Measurements from ENCODE around the gene FAF1.
"Not testable (repeated sequence)": the region's sequence is repeated elsewhere in the genome, so short reads cannot be mapped to it uniquely, and the experiment has no call there.

- not testable (repeated sequence) for TF ChIP-seq JUND (IDR thresholded peaks at IDR 0.05); IRF3 (IDR thresholded peaks at IDR 0.05; ENCODE audit: low read depth, low read length); CTCF (IDR thresholded peaks at IDR 0.05); POLR2AphosphoS5 (IDR thresholded peaks at IDR 0.05; ENCODE audit: low read depth, low read length); REST (IDR thresholded peaks at IDR 0.05; ENCODE audit: low read depth, low read length); GATA2 (CRISPR knock-in tag; IDR thresholded peaks at IDR 0.05); MAX (IDR thresholded peaks at IDR 0.05; ENCODE audit: low read depth); NFIC (IDR thresholded peaks at IDR 0.05; ENCODE audit: borderline replicate concordance); FOXM1 (IDR thresholded peaks at IDR 0.05; ENCODE audit: low read depth); RAD21 (IDR thresholded peaks at IDR 0.05; ENCODE audit: low read length); YY1 (IDR thresholded peaks at IDR 0.05; ENCODE audit: low read depth)
These were observed 39.3 kb upstream of the FAF1 start for GRCh38 chr1:50999375-50999774.
